GM12878 (cell line): ENCODE results near the gene PDGFC.

Experiments used
- CHD2 ChIP-seq: IDR thresholded peaks from 2 replicates; pipeline ENCODE4 v1.6.1; 2011; ENCODE audit warnings: low read depth, low read length, improper control_type of control experiment, borderline replicate concordance
- HDAC2 ChIP-seq: fragments of 200-600 bp; sonication (generic); IDR thresholded peaks from 2 replicates; pipeline ENCODE4 v1.6.1; 2017
- IKZF1 ChIP-seq: fragments of 450-650 bp; conservative IDR thresholded peaks from 2 replicates; pipeline ENCODE4 v1.6.1; 2017; ENCODE audit warnings: antibody characterized with exemption, mild to moderate bottlenecking
- POLR2A ChIP-seq: IDR thresholded peaks from 2 replicates; pipeline ENCODE4 v1.6.1; 2011; ENCODE audit warnings: low read depth, mild to moderate bottlenecking, low read length
- SP1 ChIP-seq: IDR thresholded peaks from one replicate; pipeline ENCODE4 v1.6.1; 2011; ENCODE audit warnings: low read depth, low read length
- TF ChIP-seq, protein P1 (sequence below), 3 experiments: IDR thresholded peaks in 2 of 3; conservative IDR thresholded peaks in 1 of 3; 2 replicates each; pipeline ENCODE4 v1.5.1; 2011; ENCODE audit warnings: low read depth in 3 of 3, low read length in 3 of 3, mild to moderate bottlenecking in 3 of 3, control low read depth in 2 of 3, moderate library complexity in 2 of 3, inconsistent platforms in 1 of 3, mixed read lengths in 1 of 3; ENCODE audit not compliant: control insufficient read depth in 2 of 3, insufficient read depth in 1 of 3; ENCODE audit errors: extremely low read depth in 1 of 3

- TF ChIP-seq SP1, result no peak
- TF ChIP-seq, protein P1, sequence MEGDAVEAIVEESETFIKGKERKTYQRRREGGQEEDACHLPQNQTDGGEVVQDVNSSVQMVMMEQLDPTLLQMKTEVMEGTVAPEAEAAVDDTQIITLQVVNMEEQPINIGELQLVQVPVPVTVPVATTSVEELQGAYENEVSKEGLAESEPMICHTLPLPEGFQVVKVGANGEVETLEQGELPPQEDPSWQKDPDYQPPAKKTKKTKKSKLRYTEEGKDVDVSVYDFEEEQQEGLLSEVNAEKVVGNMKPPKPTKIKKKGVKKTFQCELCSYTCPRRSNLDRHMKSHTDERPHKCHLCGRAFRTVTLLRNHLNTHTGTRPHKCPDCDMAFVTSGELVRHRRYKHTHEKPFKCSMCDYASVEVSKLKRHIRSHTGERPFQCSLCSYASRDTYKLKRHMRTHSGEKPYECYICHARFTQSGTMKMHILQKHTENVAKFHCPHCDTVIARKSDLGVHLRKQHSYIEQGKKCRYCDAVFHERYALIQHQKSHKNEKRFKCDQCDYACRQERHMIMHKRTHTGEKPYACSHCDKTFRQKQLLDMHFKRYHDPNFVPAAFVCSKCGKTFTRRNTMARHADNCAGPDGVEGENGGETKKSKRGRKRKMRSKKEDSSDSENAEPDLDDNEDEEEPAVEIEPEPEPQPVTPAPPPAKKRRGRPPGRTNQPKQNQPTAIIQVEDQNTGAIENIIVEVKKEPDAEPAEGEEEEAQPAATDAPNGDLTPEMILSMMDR (IDR thresholded peaks at IDR 0.05 in 2 of 3, conservative IDR thresholded peaks at IDR 0.05 in 1 of 3; ENCODE audit: control insufficient read depth in 2 of 3, extremely low read depth in 1 of 3, insufficient read depth in 1 of 3, low read depth in 3 of 3, low read length in 3 of 3), result no peak
- no peak for TF ChIP-seq CHD2
- TF ChIP-seq HDAC2, result no peak
- TF ChIP-seq IKZF1, result no peak
- TF ChIP-seq POLR2A, result no peak
These were observed 175.9 kb downstream of the PDGFC start for GRCh38 chr4:156795727-156796126.
